Heart left ventricle (tissue), 13 donors: ENCODE data around the gene YIF1A.

Experiments used
- POLR2A ChIP-seq, 2 donors: fragments of 450-650 bp; IDR thresholded peaks; one replicate each; pipeline ENCODE4 v1.6.1; 2017; ENCODE audit warnings: antibody characterized with exemption in 2 of 2, mild to moderate bottlenecking in 2 of 2, moderate library complexity in 2 of 2
- TF ChIP-seq, protein P1 (sequence below), 12 donors: fragments of 200-600 bp; sonication (generic) in 4 of 12; IDR thresholded peaks; one replicate each; pipeline versions ENCODE4 v1.5.0 to v1.8.0; 2018 to 2022; ENCODE audit warnings: antibody characterized with exemption in 12 of 12, mild to moderate bottlenecking in 5 of 12
- donor health status: ischemic (EF 13 %, LVEDD 7.1; RV severe dilation, severe dysfunction).
- donor health status: DM: no; HTN: yes; CAD: no.
- donor health status: DM: no; HTN: no; CAD: no.
- donor health status: ischemic (EF 25% LVEDD 6.9; RV normal size, moderate dysfunction).
- donor health status: ischemic (EF 25% LVEDD 5.7; RV mildly dilated, moderate dysfunction).
- donor health status: ischemic (EF 35%, LVEDD 5.7; RV mildly dilated, moderate dysfunction).
- donor health status: nonischemic (EF 11% LVEDD 7.7; RV severe dilation, severe dysfunction).
- donor health status: DM: yes; HTN: yes; CAD: no.
- donor health status: PGD.
- donor health status: ischemic (EF 29% LVEDD 5.4; RV normal size, mild dysfunction).
- donor health status: nonischemic (EF 23%, LVEDD 6.1; RV moderate dilation, normal function).

DNA sequence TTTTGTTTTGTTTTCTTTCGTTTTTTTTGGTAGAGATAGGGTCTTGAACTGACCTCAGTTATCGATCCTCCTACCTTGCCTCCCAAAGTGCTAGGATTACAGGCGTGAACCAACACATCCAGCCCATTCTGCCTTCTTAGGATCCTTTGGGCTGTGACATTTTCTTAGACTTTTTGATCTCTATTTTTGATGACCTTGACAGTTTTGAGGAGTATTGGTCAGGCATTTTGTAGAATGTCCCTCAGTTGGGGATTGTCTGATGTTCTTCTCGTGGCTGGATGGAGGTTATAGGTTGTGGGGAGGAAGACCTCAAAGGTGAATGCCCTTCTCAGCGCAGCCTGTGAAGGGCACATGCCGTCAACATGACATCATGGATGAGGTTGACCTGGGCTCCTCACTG lies 40.0 kb downstream of the YIF1A start:
- TF ChIP-seq, protein P1, sequence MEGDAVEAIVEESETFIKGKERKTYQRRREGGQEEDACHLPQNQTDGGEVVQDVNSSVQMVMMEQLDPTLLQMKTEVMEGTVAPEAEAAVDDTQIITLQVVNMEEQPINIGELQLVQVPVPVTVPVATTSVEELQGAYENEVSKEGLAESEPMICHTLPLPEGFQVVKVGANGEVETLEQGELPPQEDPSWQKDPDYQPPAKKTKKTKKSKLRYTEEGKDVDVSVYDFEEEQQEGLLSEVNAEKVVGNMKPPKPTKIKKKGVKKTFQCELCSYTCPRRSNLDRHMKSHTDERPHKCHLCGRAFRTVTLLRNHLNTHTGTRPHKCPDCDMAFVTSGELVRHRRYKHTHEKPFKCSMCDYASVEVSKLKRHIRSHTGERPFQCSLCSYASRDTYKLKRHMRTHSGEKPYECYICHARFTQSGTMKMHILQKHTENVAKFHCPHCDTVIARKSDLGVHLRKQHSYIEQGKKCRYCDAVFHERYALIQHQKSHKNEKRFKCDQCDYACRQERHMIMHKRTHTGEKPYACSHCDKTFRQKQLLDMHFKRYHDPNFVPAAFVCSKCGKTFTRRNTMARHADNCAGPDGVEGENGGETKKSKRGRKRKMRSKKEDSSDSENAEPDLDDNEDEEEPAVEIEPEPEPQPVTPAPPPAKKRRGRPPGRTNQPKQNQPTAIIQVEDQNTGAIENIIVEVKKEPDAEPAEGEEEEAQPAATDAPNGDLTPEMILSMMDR (IDR thresholded peaks at IDR 0.05) = no peak
- TF ChIP-seq POLR2A (IDR thresholded peaks at IDR 0.05) = no peak
